ENCODE results near the gene TFPT.

Gene TFPT

GRCh38 chr19:54077334-54077733 is 38.1 kb downstream of the TFPT start:
- no peak for DNase-seq (ENCODE audit: low spot score)

- DNase-seq (ENCODE audit: low spot score) = no peak
Measured at GRCh38 chr19:54074851-54075250, 40.6 kb downstream of the TFPT start.

- no peak for DNase-seq (ENCODE audit: low spot score)
Measured at GRCh38 chr19:54073829-54074228, 41.6 kb downstream of the TFPT start.

DNA sequence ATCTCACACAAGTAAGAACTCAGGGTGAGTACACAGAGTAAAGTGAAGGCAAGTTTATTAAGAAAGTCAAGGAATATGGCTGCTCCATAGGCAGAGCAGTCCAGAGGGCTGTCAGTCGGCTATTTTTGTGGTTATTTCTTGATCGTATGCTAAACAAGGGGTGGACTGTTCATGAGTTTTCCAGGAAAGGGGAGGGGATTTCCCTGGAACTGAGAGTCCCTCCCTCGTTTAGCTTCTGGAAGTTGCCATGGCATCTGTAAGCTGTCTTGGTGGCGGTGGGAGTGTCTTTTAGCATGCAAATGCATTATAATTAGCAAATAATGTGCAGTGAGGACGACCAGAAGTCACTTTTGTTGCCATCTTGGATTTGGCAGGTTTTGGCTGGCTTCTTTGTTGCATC is 46.0 kb downstream of the TFPT start:
- no peak for DNase-seq (ENCODE audit: low spot score)

DNA sequence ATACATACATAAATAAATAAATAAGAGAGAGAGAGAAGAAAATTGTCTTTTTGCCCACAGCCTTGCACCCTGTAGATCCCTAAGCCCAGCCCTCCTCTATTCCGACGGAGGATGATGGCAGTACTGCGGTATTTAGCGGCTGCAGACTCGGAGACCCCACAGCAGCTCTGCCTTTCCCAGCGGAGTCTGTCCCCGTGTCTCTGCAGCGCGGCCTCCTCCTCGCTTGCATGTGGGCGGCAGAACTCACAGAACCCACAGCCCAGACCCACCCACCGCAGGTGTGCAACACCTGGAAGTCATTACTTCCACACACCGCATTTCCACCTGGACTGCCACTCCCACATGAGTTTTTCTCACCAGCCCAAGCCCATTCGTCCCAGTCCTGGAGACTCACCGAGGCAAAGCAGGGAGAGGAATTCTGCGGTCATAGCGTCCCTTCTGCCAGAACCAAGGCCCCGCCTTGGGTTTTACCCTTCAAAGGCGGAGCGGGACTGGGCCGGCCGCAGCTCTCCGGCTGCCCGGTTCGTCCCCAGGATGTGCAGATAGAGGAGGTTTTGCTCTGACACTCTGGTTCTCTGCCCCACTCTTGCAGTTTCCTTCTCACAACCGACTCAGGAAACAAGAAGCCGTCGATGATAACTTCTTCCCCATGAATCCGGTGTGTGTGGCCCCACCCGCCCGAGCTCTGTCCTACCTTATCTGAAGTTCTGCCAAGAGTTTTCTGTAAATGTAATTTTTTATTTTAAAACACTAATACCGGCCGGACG is 51.9 kb downstream of the TFPT start, which contains the start of gene VSTM1:
Gene VSTM1, minus strand, starts transcription at position 548 of the 767 bp plus-strand sequence. Its CDS starts 120 bp downstream, at position 428.
- DNase-seq (ENCODE audit: low spot score) = no peak

DNA sequence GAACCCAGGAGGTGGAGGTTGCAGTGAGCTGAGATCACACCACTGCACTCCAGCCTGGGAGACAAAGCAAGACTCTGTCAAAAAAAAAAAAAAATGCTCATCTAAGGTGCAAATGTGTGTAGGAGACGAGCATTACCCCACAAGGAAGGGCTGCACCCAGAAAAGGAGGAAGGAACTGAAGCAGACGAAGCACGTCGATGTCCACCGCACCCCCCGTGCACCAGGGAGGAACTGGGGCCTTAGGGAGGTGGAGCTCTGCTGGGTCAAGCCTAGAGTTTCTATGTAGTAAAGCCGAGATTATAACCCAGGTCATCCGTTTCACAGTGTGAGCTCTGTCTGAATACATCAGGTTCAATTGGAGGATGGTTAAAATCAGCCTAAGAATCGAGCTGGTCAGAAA is 52.8 kb downstream of the TFPT start:
- DNase-seq (ENCODE audit: low spot score) = no peak

Data from Ammon's horn (tissue), 1 donor.